ENCODE results near the gene PDE6C.

The PDE6C gene

GRCh38 chr10:93570383-93570782 lies 42.0 kb upstream of the PDE6C start:
- Mint-ChIP-seq H3K27ac (no peak overlapping the region), H3K4me1 (peaks cover 11% of the 10 kb centered on the region), H3K4me3 (no peak overlapping the region), H3K27me3 (ENCODE audit: low read depth) (peaks cover 88% of the 10 kb centered on the region), H3K36me3 (ENCODE audit: low read depth) (peaks cover 3% of the 10 kb centered on the region), H3K9me3 (no peaks in the 10 kb centered on the region)
- no peak for TF ChIP-seq CTCF (IDR thresholded peaks at IDR 0.05; ENCODE audit: unreplicated experiment in 3 of 3)

- H3K9me3 Mint-ChIP-seq: no peaks in the 10 kb centered on the region
- TF ChIP-seq CTCF (IDR thresholded peaks at IDR 0.05; ENCODE audit: unreplicated experiment in 3 of 3): no peak
Measured at GRCh38 chr10:93572606-93573005, 39.7 kb upstream of the PDE6C start.

GRCh38 chr10:93573051-93573909 lies 39.1 kb upstream of the PDE6C start:
- Mint-ChIP-seq H3K4me3 (no peak overlapping the region), H3K36me3 (ENCODE audit: low read depth) (peaks cover 3% of the 10 kb centered on the region), H3K9me3 (no peaks in the 10 kb centered on the region), H3K27me3 (ENCODE audit: low read depth) (peaks cover 59% of the 10 kb centered on the region), H3K4me1 (no peaks in the 10 kb centered on the region), H3K27ac (no peak overlapping the region)
- TF ChIP-seq CTCF (IDR thresholded peaks at IDR 0.05; ENCODE audit: unreplicated experiment in 3 of 3): no peak

More at GRCh38 chr10:93572606-93573005, 39.7 kb upstream of the PDE6C start:
- Mint-ChIP-seq H3K27me3 (ENCODE audit: low read depth) (peaks cover 66% of the 10 kb centered on the region), H3K27ac (no peak overlapping the region), H3K36me3 (ENCODE audit: low read depth) (peaks cover 3% of the 10 kb centered on the region), H3K4me3 (no peak overlapping the region), H3K4me1 (peaks cover 5% of the 10 kb centered on the region)

GRCh38 chr10:93573924-93574323 lies 38.4 kb upstream of the PDE6C start:
- no peaks in the 10 kb centered on the region for H3K4me1 Mint-ChIP-seq
- no peak overlapping the region for H3K27ac Mint-ChIP-seq
- peaks cover 52% of the 10 kb centered on the region for H3K27me3 Mint-ChIP-seq (ENCODE audit: low read depth)
- no peak for TF ChIP-seq CTCF (IDR thresholded peaks at IDR 0.05; ENCODE audit: unreplicated experiment in 3 of 3)
- H3K9me3 Mint-ChIP-seq: no peaks in the 10 kb centered on the region
- H3K4me3 Mint-ChIP-seq: no peak overlapping the region
- H3K36me3 Mint-ChIP-seq (ENCODE audit: low read depth): peaks cover 3% of the 10 kb centered on the region

- no peaks in the 10 kb centered on the region for H3K4me1 Mint-ChIP-seq
- no peak overlapping the region for H3K4me3 Mint-ChIP-seq
- H3K27ac Mint-ChIP-seq: no peak overlapping the region
- H3K27me3 Mint-ChIP-seq (ENCODE audit: low read depth): peaks cover 24% of the 10 kb centered on the region
- H3K9me3 Mint-ChIP-seq: peaks cover 7% of the 10 kb centered on the region
- no peak for TF ChIP-seq CTCF (IDR thresholded peaks at IDR 0.05; ENCODE audit: unreplicated experiment in 3 of 3)
- H3K36me3 Mint-ChIP-seq (ENCODE audit: low read depth): no peaks in the 10 kb centered on the region
Measured at GRCh38 chr10:93576888-93577287, 35.4 kb upstream of the PDE6C start.

GRCh38 chr10:93577565-93577964 lies 34.8 kb upstream of the PDE6C start:
- Mint-ChIP-seq H3K36me3 (ENCODE audit: low read depth) (no peaks in the 10 kb centered on the region), H3K27me3 (ENCODE audit: low read depth) (peaks cover 17% of the 10 kb centered on the region), H3K27ac (no peak overlapping the region), H3K9me3 (peaks cover 7% of the 10 kb centered on the region), H3K4me1 (no peaks in the 10 kb centered on the region), H3K4me3 (no peak overlapping the region)
- TF ChIP-seq CTCF (IDR thresholded peaks at IDR 0.05; ENCODE audit: unreplicated experiment in 3 of 3): no peak
